HG02938 (cell line): ENCODE results near the gene PSG5.
"Not testable (repeated sequence)": the region's sequence is repeated elsewhere in the genome, so short reads cannot be mapped to it uniquely, and the experiment has no call there.

Source experiments
- ATAC-seq: cut with Tn5 transposase; IDR thresholded peaks from one replicate; pipeline ENCODE4 v1.9.1; 2021; ENCODE audit warnings: mild to moderate bottlenecking, moderate library complexity; ENCODE audit not compliant: unreplicated experiment

PSG5 gene

DNA sequence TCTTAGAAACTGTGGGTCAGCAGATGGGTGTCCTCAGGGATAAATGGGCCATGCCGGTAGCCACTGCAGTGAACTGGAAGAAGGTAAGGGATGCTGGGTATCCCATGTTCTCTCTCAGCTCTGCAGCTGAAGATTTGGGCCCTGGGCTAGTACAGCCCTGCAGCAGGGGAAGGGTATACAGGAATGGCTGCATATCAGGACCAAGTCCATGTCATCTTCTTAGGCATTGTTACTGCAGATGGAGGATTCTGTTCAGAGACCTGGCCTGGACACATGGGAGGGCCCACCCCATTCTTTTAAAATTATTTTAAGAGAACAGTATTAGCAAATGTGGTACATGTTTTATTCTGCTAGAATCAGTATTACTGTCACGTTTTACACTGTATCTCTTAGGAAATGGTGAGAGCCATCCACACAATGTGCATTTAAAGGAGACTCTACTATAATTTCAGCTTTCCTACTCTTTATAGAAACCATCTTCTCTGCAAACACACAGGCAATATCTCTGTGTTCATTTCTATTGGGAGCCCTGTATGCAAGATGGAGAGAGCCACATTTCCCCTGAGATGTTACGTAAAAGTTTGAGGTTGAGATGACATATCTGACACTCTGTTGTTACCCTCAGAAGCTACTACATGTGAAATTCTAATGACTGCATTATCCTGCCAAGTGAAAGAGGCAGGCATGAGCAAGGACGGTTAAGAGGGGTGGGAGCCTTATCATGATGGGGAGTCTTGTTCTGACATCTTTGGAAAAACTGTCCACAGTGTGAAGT lies 6.2 kb upstream of the PSG5 start:
- not testable (repeated sequence) for ATAC-seq

GRCh38 chr19:43188092-43188491 lies 1.8 kb upstream of the PSG5 start:
- ATAC-seq = not testable (repeated sequence)

DNA sequence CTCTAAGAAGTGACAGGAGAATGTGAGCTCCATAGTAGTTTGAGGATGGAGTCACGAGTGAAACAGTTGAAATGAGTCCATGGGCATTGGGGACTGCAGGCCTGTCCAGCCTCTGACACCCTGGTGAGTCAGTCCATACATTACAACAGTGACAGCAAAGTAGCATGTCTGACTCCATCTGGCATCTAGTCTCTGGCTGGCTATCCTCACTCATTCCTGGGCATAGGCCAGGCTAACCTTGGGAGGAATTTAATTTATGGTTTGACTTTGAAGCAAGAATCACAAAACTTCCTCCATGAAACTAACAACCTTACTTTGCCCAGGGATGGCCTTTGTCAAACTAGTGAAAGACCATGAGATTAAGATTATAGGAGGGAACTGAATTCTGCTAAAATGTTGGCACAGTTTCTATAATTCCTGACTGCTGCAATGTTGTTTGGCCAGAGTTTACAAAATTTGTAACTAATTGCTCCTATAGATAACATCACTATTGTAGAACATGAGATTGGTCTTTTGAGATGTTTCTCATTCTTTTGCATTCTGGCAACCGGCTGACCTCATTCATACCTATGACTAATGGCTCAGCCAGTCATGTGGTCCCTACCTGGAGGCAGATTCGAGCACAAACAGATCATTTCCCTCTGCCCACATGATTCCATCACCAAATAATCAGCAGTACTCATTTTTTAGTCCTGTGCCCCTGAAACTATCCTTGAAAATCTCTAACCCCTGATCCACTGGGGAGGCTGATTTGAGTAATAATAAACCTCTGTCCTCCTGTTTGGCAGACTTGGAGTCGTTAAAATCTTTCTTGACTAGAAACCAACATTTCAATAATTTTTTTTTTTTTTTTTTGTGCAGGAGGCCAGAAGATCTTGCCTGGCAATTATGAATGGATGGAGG lies 4.2 kb downstream of the PSG5 start:
- ATAC-seq = not testable (repeated sequence)

DNA sequence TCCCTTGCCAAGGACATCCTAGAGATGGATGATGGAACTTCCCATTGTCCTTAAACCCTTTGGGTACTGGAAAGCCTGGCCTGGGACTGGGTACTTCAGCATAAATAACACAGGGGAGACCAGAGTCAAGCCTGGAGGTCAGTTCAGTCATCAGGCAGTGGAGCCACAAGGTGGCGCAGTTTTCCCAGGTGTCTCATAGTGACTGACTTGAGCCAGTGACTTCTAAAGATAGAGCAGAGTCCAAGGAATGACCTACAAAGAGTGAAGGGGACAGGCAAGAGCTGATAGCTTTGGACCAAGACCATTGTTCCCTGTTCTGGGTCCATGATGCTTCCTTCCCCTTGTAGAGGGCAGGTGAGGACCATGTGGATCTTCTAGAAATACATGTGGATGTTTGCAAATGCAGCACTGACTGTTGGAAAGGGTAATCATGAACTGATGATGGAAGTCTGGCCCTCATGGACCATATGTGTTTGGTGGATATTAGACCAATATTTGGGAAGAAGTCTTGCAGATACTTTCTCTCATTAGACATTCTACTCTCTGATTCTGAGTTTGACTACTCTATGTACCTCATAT lies 6.7 kb downstream of the PSG5 start:
- not testable (repeated sequence) for ATAC-seq

DNA sequence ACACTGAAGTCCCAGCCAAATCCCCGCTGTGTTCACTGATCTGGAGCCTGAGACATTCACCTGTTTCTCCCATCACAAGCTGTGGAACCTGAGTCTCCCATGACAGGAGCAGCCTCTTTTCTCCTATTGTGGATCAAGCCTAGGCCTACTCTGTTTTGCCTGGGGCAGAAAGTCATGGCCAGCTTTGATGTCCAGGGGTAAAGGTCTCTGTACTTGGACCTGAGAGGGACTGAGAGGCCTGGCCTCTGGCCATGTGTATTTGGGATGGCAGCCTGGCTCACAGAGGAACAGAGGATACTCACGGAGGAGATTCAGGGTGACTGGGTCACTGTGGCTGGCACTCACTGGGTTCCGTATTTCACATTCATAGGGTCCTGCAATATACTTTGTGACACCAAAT lies 7.8 kb downstream of the PSG5 start:
- not testable (repeated sequence) for ATAC-seq

GRCh38 chr19:43165906-43166305 lies 20.4 kb downstream of the PSG5 start:
- not testable (repeated sequence) for ATAC-seq

DNA sequence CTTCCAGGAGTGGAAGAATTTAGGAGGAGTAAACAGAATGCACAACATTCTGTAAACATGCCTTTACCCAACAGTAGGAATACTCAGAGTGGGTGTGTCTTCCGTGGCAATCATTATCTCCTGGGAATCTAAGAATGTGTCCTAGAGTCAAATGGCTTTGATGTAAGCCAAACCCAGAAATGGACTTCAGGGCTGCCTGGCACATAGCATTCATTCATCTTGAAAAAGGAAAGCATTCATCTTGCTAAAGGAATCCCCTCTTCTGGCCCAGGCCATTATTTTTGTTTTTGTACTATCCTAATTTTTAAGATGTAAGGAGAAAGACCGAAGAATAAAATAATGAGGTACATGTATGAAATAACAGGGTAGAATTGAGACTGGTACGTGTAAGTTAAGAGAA lies 23.2 kb downstream of the PSG5 start:
- ATAC-seq = not testable (repeated sequence)

- ATAC-seq = not testable (repeated sequence)
These were observed 24.1 kb downstream of the PSG5 start for GRCh38 chr19:43162261-43162660.

- no peak for ATAC-seq
These were observed 34.1 kb downstream of the PSG5 start for GRCh38 chr19:43152214-43152613.

- not testable (repeated sequence) for ATAC-seq
These were observed 36.5 kb downstream of the PSG5 start for GRCh38 chr19:43149788-43150187.

DNA sequence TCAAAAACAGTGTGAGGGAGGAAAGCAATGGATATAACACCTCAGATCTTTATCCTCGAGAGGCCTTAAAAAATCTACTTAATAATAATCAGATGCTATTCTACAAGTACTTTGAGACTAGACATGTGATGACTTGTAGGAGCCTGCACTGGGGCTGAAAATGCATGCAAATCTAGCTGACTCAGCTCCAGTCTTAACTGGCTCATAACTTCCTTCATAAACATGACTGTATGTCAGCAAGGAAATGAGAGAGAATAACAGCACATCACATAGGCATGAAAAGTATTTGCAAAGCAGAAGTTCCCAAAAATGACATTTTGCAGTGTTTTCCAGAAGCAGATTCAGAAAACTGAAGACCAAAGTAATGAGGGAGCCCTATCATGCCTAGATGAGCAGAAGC lies 38.1 kb downstream of the PSG5 start:
- no peak for ATAC-seq

- ATAC-seq = not testable (repeated sequence)
These were observed 44.6 kb downstream of the PSG5 start for GRCh38 chr19:43141763-43142162.

GRCh38 chr19:43132696-43133095 lies 53.6 kb downstream of the PSG5 start:
- ATAC-seq = no peak

DNA sequence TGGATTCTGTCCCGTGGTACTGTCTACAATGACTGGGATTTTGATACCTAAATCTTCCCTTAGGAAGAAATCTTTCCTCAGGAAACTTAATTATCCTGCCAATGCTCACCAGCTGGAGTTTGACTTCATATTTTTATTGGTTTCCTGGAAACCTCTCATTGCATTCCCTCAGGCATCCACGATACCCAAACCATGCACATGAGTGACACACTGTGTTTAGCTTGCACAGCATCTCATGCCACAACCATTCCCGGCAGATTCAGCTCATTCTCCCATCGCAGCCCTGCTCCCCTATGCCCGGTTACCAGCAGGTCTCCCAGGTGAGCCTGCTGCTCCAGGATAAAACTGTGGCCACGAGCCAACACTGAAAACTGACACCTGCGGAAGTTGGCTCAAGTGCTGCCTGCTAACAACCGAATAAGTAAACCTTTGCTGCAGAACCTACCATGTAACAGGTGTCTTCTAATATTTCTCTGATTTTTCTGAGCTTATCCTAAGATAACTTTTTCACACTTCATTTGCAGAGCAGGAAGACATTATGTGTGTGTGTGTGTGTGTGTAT lies 55.0 kb downstream of the PSG5 start:
- not testable (repeated sequence) for ATAC-seq

DNA sequence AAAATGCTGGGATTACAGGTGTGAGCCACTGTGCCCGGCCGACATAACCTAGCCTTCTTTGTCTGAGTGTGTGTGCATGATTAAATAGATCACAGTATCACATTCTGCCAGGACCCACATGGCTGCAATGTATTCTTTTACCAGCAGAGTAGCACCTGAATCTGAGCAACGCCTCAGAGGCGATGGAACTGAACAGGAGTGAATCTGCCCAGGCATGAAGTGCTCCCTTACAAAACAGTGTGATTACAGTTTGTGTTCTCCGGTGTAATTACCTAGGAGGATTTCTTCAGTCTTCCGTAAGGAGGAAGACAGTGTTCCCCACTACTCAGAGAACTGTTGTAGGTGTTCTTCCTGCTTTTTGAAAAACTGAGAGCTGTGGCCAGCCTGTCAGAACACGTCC lies 57.1 kb downstream of the PSG5 start:
- ATAC-seq = not testable (repeated sequence)

- ATAC-seq = not testable (repeated sequence)
These were observed 59.0 kb downstream of the PSG5 start for GRCh38 chr19:43127336-43127735.

GRCh38 chr19:43126720-43127119 lies 59.6 kb downstream of the PSG5 start:
- no peak for ATAC-seq

DNA sequence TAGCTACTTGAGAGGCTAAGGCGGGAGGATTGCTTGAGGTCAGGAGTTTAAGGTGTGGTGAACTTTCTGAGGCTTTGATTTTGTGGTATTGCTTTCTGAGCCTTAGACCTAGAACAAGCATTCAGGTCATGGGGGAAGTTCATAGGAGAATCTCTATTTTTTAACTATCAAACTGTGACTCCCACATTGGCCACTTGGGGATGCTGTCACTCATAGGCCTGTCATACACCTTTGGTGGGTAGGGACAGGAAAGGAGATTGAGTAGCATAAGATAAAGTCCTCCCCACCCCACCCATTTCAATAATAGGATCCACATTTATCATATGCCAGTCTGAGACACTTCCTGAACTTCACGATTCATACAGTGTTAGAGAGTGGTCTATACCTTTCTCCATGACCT lies 62.0 kb downstream of the PSG5 start:
- no peak for ATAC-seq

DNA sequence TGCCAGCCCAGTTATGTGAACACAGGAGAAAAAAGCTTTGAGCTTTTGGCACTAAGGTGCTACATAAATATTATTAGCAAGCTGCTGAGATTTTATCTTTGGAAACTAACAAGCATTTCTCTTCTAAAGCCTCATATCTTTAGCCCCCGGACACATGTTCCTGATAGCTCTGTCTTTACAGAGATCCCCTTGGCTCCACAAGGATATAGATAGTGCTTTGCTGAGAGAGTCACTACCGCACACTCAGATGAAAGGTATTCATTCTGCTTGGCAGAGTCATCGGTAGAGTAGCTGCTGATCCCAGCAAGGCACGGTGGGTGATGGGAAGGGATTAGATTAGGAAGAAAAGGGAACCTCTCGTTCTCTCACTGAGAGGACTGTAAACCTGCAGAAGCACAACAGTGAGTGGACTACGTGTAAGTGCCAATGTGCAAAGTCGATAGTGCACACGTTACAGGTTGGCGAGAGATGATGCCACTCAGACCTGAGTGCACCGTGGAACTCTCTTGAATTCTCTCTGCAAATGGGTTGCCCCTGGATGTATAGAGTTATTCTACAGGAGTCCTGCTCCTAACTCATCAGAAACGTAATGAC lies 65.8 kb downstream of the PSG5 start:
- ATAC-seq = not testable (repeated sequence)

- not testable (repeated sequence) for ATAC-seq
These were observed 66.8 kb downstream of the PSG5 start for GRCh38 chr19:43119526-43119925.
